Thymus (tissue), 11 donors: ENCODE data around the gene RHBDD2. TPM values are rescaled to one million over a fixed set of nuclear protein-coding genes. Genes with fewer than 3 reads are reported as not detected.
"Not testable (repeated sequence)": the region's sequence is repeated elsewhere in the genome, so short reads cannot be mapped to it uniquely, and the experiment has no call there.

Experiments
- DNase-seq, 9 donors: peaks; one replicate each; pipeline ENCODE4 v3.0.0-alpha.2; 2013; ENCODE audit warnings: low spot score in 9 of 9, low read depth in 6 of 9, missing footprints in 1 of 9
- H3K27ac ChIP-seq, 2 donors: one replicate each; pipeline ENCODE4 v1.5.1; 2013; ENCODE audit warnings: control low read depth in 1 of 2, low read depth in 1 of 2, low read length in 1 of 2, mild to moderate bottlenecking in 1 of 2, moderate library complexity in 1 of 2
- H3K27me3 ChIP-seq, 2 donors: one replicate each; pipeline ENCODE4 v1.5.1; 2013; ENCODE audit warnings: low read length in 1 of 2; ENCODE audit not compliant: control insufficient read depth in 2 of 2, insufficient read depth in 1 of 2
- H3K36me3 ChIP-seq, 2 donors: one replicate each; pipeline ENCODE4 v1.5.1; 2013; ENCODE audit warnings: low read length in 1 of 2, mild to moderate bottlenecking in 1 of 2, moderate library complexity in 1 of 2; ENCODE audit not compliant: control insufficient read depth in 2 of 2, insufficient read depth in 2 of 2
- H3K4me1 ChIP-seq, 2 donors: one replicate each; pipeline ENCODE4 v1.5.1; 2013; ENCODE audit warnings: low read length in 2 of 2; ENCODE audit not compliant: control insufficient read depth in 2 of 2, insufficient read depth in 2 of 2
- H3K4me3 ChIP-seq, 2 donors: one replicate each; pipeline ENCODE4 v1.5.1; 2013; ENCODE audit warnings: low read length in 2 of 2, control low read depth in 1 of 2, mild to moderate bottlenecking in 1 of 2
- H3K9me3 ChIP-seq, 2 donors: one replicate each; pipeline ENCODE4 v1.5.1; 2013; ENCODE audit warnings: low read length in 1 of 2, mild to moderate bottlenecking in 1 of 2; ENCODE audit not compliant: control insufficient read depth in 2 of 2, insufficient read depth in 1 of 2
- WGBS: extraction: QIAGEN DNeasy Blood & Tissue Kit; methylation state at CpG from one replicate; pipeline ENCODE4 v1.1.7; 2013; 5-methylcytosine and 5-hydroxymethylcytosine counted together
- polyA plus RNA-seq: library from polyadenylated mRNA; stranded (reverse); fragments of 200-250 nt; gene quantifications from one replicate; pipeline ENCODE4 v1.2.3, GENCODE V29; 2013
- total RNA-seq: library from RNA; stranded (reverse); fragments of 120-200 nt; gene quantifications from one replicate; pipeline ENCODE4 v1.2.4, GENCODE V29; 2013
- donor health status: healthy.

Gene RHBDD2
- total and polyA plus RNA-seq, 2 donors, result 18.3 to 90.7 TPM

GRCh38 chr7:75880242-75880641, 1.4 kb downstream of the RHBDD2 start:
- peak in 3 of 9 donors; percentile 24 to 38 (median 28) for DNase-seq
- Histone ChIP-seq H3K9me3 (no peaks in the 10 kb centered on the region), H3K4me1 (peaks cover 10 to 31% of the 10 kb centered on the region in 2 donors), H3K4me3 (peak overlapping the region; percentile 88 to 91), H3K36me3 (peaks cover 37 to 40% of the 10 kb centered on the region in 2 donors), H3K27me3 (no peaks in the 10 kb centered on the region), H3K27ac (peak overlapping the region in 1 of 2 donors; percentile 33)
- 67% methylated on average over 4 of the region's 4 CpGs for WGBS

- H3K27me3 ChIP-seq, result no peaks in the 10 kb centered on the region
- no peak overlapping the region for H3K27ac ChIP-seq
- DNase-seq, result no peak
- H3K36me3 ChIP-seq, result peaks cover 50 to 51% of the 10 kb centered on the region in 2 donors
- H3K4me3 ChIP-seq, result no peak overlapping the region
- peaks cover 10 to 26% of the 10 kb centered on the region in 2 donors for H3K4me1 ChIP-seq
- WGBS, result 97% methylated on average over 23 of the region's 23 CpGs
- H3K9me3 ChIP-seq, result no peaks in the 10 kb centered on the region
Measured at GRCh38 chr7:75881436-75882095, 2.7 kb downstream of the RHBDD2 start.

- H3K4me1 ChIP-seq, result peaks cover 6 to 22% of the 10 kb centered on the region in 2 donors
- 94% methylated on average over 13 of the region's 13 CpGs for WGBS
- not testable (repeated sequence) for DNase-seq
Measured at GRCh38 chr7:75883265-75883824, 4.5 kb downstream of the RHBDD2 start.

GRCh38 chr7:75884476-75884875, 5.6 kb downstream of the RHBDD2 start:
- peaks cover 71 to 75% of the 10 kb centered on the region in 2 donors for H3K36me3 ChIP-seq
- peaks cover 4 to 19% of the 10 kb centered on the region in 2 donors for H3K4me1 ChIP-seq
- H3K9me3 ChIP-seq, result no peaks in the 10 kb centered on the region
- no peak overlapping the region for H3K4me3 ChIP-seq
- H3K27ac ChIP-seq, result no peak overlapping the region
- WGBS, result 96% methylated on average over 5 of the region's 5 CpGs
- DNase-seq, result no peak
- H3K27me3 ChIP-seq, result no peaks in the 10 kb centered on the region

More at GRCh38 chr7:75883265-75883824, 4.5 kb downstream of the RHBDD2 start:
- not testable (repeated sequence) for H3K9me3 ChIP-seq, H3K4me3 ChIP-seq, H3K27me3 ChIP-seq, H3K27ac ChIP-seq
- H3K36me3 ChIP-seq, result peaks cover 62 to 64% of the 10 kb centered on the region in 2 donors

GRCh38 chr7:75885036-75885435, 6.2 kb downstream of the RHBDD2 start:
- Histone ChIP-seq H3K4me1 (peaks cover 3 to 13% of the 10 kb centered on the region in 2 donors), H3K27ac (no peak overlapping the region), H3K4me3 (no peak overlapping the region), H3K36me3 (peaks cover 73 to 75% of the 10 kb centered on the region in 2 donors), H3K27me3 (no peaks in the 10 kb centered on the region), H3K9me3 (no peaks in the 10 kb centered on the region)
- no peak for DNase-seq
- WGBS, result 81% methylated on average over 3 of the region's 3 CpGs

- DNase-seq, result no peak
- H3K36me3 ChIP-seq, result peaks cover 56 to 65% of the 10 kb centered on the region in 2 donors
- no peaks in the 10 kb centered on the region for H3K9me3 ChIP-seq
- no peak overlapping the region for H3K27ac ChIP-seq
- H3K27me3 ChIP-seq, result no peaks in the 10 kb centered on the region
- no peak overlapping the region for H3K4me3 ChIP-seq
- peaks cover 0 to 3% of the 10 kb centered on the region in 2 donors for H3K4me1 ChIP-seq
- WGBS, result 98% methylated on average over 13 of the region's 13 CpGs
Measured at GRCh38 chr7:75887669-75888369, 9.0 kb downstream of the RHBDD2 start.

GRCh38 chr7:75888464-75889222, 9.8 kb downstream of the RHBDD2 start:
- peaks cover 49 to 57% of the 10 kb centered on the region in 2 donors for H3K36me3 ChIP-seq
- no peaks in the 10 kb centered on the region for H3K9me3 ChIP-seq
- peaks cover 0 to 2% of the 10 kb centered on the region in 2 donors for H3K4me1 ChIP-seq
- no peak overlapping the region for H3K4me3 ChIP-seq
- WGBS, result 91% methylated on average over 23 of the region's 23 CpGs
- DNase-seq, result no peak
- H3K27me3 ChIP-seq, result no peaks in the 10 kb centered on the region
- no peak overlapping the region for H3K27ac ChIP-seq

- peaks cover 0 to 2% of the 10 kb centered on the region in 2 donors for H3K4me1 ChIP-seq
- 96% methylated on average over 11 of the region's 11 CpGs for WGBS
- H3K27me3 ChIP-seq, result no peaks in the 10 kb centered on the region
- H3K4me3 ChIP-seq, result no peak overlapping the region
- DNase-seq, result no peak
- H3K9me3 ChIP-seq, result no peaks in the 10 kb centered on the region
- peaks cover 42 to 51% of the 10 kb centered on the region in 2 donors for H3K36me3 ChIP-seq
- no peak overlapping the region for H3K27ac ChIP-seq
Measured at GRCh38 chr7:75889223-75889825, 10.5 kb downstream of the RHBDD2 start.
